ENCODE data around the gene DHX32.

DNA sequence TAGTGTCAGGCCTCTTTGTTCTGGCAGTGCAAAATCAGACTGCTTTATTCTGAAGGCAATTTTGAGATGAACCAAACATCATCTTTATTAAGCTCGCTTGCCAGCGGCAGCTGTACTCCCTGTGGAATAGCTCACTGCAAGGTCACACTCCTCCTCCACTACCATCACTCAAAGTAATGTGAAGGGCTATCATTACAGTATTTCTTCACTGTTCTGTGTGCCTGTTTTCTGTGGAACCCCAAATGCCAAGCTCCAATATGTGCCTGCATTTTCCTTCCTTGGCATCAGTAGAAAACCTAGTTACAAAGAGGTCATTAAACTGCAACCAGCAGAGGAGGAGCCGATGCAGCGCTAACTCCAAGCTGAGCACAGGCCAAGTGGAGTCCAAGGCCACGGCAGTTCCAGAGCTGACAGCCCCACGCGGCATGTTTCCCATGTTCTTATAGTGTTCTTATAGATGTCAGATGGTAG, 36.3 kb downstream of the DHX32 start:
- TF ChIP-seq CTCF (IDR thresholded peaks at IDR 0.05): no peak
- TF ChIP-seq EZH2 (IDR thresholded peaks at IDR 0.05; ENCODE audit: borderline replicate concordance, insufficient read depth, low read depth, low read length, poor library complexity, severe bottlenecking): no peak
